Measurements from ENCODE around the gene ATXN1.

The ATXN1 gene

DNA sequence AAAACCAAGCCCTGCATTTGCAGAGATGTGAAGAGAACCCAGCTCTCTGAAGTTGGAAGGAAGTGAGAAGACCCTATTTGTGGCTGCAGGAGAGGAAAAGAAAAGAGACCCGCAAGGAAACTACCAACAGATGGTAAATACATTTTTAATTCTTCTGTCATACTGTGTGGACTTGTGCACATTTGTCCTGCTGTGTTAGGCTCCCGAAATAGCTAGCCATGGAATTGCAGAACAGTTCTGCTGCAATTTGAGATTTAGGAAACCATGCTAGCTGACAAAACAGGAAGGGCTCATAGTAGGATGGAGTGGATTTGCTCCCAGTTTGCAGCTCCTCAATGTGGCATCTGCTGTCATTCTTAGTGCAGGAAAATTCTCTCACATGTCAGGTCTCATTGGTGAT, 12.1 kb upstream of the ATXN1 start:
- no peak for DNase-seq
- TF ChIP-seq GATA1 (IDR thresholded peaks at IDR 0.05; ENCODE audit: low read depth, low read length) (no peak), POLR2A (IDR thresholded peaks at IDR 0.05; ENCODE audit: low read length) (no peak)

DNA sequence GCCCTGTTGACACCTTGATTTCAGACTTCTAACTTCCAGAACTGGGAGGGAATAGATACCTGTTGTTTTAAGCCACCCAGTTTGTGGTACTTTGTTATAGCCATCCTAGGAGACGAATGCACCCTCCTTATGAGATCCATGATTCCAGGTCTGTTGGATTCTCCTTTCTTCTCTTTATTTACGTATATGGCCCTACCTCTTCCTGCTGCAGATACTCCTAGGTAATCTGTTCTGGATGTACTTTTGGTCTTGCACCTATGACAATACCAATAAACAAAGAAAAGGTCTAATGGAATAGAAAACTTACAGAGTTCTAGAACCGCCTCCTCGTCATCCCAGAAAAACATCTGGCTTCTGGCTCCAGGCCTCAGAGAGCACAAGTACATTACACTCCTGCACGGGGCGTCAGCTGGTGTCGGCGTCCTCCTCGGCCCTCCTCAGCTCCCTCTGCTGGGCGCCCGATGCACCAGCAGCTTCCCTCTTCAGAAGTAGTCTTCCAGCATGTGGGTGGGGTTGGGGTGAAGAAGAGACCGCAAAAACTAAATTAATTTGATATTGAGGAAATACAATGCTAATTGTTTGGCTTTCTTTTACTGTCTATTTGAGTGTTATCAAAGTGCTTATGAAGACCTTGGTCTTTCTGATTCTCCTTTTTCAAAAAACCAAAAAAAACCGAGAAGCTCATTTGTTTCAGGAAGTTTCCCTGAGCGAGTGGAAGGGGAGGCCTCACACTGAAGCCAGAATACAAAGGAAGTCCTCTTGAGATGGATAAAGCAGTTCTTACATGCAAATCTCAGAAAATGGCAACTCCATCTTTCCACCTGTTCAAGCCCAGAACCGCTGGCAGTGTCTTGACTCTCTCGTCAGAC, 9.7 kb upstream of the ATXN1 start:
- DNase-seq: peak; percentile 68 to 81
- TF ChIP-seq GATA1 (IDR thresholded peaks at IDR 0.05; ENCODE audit: low read depth, low read length) (no peak), POLR2A (IDR thresholded peaks at IDR 0.05; ENCODE audit: low read length) (no peak)

GRCh38 chr6:16769986-16770376, 8.7 kb upstream of the ATXN1 start:
- no peak for DNase-seq
- TF ChIP-seq POLR2A (IDR thresholded peaks at IDR 0.05; ENCODE audit: low read length) (no peak), GATA1 (IDR thresholded peaks at IDR 0.05; ENCODE audit: low read depth, low read length) (no peak)

DNA sequence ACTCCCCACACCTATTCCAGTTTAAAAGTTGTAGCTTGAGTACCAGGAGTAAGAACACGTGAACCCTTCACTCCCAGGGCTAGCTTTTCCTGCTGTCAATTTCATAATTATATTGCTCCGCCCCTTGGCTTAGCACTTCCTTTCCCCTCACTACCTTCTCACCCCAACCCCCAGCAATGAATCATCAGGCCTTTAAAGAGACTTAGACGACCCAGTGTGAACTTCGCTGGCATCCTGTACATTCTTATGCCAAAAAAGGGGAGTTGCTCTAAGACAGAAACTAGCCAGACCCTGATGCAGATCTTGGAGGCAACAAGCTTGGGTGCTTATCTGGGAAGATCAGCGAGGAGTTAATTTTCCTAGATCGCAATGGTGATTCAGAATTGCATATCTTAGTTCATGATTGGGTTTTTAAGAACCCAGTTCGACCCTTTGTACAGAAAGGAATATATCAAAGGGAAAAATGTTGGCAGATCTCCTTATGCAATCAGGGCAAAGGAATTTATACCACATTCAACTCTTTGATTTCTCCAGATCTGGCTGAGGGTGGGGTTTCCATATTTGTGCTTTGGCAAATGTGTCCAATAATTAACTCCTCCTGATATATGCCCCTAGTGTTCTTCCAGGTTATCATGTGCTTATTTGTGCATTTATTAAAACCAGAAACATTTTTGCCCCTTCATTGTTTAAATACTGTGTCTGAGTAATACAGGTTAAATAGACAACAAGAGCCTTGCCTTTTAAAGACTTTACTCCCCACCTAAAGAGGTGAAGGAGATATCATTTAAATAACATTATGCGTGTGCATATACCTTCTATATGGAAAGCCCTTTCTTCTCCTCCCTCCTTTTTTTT, 8.1 kb upstream of the ATXN1 start:
- no peak for TF ChIP-seq POLR2A (IDR thresholded peaks at IDR 0.05; ENCODE audit: low read length)
- TF ChIP-seq GATA1 (IDR thresholded peaks at IDR 0.05; ENCODE audit: low read depth, low read length): no peak
- DNase-seq: peak in 1 of 2 experiments; percentile 8

GRCh38 chr6:16768477-16768830, 7.2 kb upstream of the ATXN1 start:
- no peak for DNase-seq
- TF ChIP-seq POLR2A (IDR thresholded peaks at IDR 0.05; ENCODE audit: low read length) (no peak), GATA1 (IDR thresholded peaks at IDR 0.05; ENCODE audit: low read depth, low read length) (no peak)

DNA sequence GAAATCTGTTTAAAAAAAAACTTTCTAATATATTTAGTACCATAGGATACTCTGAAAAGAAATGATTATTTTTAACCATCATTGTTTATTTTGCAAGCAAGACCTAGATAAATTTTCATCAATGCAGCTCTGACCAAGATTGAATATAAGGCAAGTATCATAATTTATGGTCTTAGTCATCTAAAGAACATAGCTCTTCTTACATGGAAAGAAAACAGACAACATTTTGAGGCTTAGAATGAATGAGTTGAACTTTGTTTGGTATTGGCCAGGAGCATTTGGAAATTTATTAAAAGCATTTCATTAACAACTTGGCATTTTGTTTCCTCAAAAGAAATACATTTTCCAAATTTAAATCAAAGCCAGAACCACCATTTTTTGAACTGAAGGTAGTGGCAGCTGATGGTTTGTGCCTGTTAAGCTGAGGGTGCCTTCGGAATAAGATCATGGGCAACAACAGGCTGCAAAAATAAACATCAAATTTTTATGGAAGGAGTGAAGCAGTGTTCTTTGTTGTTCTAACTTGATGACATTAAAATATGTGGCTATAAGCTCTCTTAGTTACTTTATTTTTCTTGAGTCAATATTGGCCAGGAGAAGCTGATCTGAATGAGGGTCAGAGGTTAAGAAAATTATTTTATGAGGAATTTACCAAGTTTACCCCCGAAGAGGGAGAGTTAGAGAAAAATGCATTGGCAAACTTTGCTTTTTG, 6.7 kb upstream of the ATXN1 start:
- TF ChIP-seq POLR2A (IDR thresholded peaks at IDR 0.05; ENCODE audit: low read length) (no peak), GATA1 (IDR thresholded peaks at IDR 0.05; ENCODE audit: low read depth, low read length) (no peak)
- DNase-seq: no peak

GRCh38 chr6:16766836-16767745, 5.8 kb upstream of the ATXN1 start:
- no peak for DNase-seq
- TF ChIP-seq GATA1 (IDR thresholded peaks at IDR 0.05; ENCODE audit: low read depth, low read length): no peak
- TF ChIP-seq POLR2A (IDR thresholded peaks at IDR 0.05; ENCODE audit: low read length): no peak

- no peak for DNase-seq
- TF ChIP-seq POLR2A (IDR thresholded peaks at IDR 0.05; ENCODE audit: low read length): no peak
- TF ChIP-seq GATA1 (IDR thresholded peaks at IDR 0.05; ENCODE audit: low read depth, low read length): no peak
These were observed 4.8 kb upstream of the ATXN1 start for GRCh38 chr6:16766043-16766536.

DNA sequence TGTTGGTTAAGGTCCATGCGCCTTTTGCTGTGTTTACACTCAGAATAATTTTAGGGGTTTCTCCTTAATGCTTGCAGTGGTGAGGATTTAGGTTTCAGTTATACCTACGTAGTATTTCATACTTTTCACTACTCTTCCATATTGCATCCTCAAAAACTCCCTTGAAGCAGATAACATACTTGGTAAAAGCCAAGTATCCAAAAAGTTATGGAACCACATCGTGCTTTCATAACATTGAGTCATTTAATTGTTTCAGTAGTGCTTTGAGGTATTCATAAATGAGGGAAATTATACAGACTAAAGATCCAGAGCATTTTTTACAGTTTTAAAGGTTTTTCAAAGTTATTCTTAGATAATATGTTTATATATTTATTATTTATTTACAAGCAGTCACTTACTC, 4.0 kb upstream of the ATXN1 start:
- no peak for TF ChIP-seq POLR2A (IDR thresholded peaks at IDR 0.05; ENCODE audit: low read length)
- no peak for TF ChIP-seq GATA1 (IDR thresholded peaks at IDR 0.05; ENCODE audit: low read depth, low read length)
- DNase-seq: no peak

DNA sequence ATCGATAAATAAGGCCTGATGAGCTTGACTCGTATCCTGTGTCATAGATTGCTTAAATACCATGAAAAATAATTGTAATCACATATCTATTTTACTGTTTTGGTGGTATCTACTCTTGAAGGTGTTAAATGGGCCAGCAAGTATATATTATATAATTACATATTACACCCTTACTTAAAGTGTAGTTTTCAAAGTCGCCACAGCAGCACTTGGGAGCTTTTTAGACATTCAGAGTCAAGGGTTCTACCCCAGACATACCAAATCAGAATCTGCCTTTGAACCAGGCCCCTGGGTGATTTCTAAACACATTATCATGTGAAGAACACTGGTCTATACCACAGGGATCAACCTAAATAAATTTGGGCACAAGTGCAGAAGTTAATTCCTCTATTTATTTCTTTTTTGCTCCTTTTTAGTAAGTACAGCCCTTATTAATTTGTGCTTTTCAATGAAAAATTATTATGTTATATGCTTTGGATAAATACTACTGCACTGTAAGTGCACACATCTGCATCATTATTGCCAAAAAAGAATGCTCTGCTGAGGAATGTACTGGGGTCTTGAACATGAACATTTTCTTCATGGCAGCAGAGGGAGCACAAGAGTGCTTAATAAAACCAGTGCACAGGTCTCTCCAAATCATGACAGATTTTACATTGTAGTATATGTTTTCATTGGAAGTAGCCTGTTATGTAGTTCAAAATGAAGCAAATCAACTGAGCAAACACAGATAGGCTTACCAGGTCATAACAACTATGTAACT, 3.1 kb upstream of the ATXN1 start:
- TF ChIP-seq POLR2A (IDR thresholded peaks at IDR 0.05; ENCODE audit: low read length): no peak
- no peak for TF ChIP-seq GATA1 (IDR thresholded peaks at IDR 0.05; ENCODE audit: low read depth, low read length)
- DNase-seq: peak in 1 of 2 experiments; percentile 7

DNA sequence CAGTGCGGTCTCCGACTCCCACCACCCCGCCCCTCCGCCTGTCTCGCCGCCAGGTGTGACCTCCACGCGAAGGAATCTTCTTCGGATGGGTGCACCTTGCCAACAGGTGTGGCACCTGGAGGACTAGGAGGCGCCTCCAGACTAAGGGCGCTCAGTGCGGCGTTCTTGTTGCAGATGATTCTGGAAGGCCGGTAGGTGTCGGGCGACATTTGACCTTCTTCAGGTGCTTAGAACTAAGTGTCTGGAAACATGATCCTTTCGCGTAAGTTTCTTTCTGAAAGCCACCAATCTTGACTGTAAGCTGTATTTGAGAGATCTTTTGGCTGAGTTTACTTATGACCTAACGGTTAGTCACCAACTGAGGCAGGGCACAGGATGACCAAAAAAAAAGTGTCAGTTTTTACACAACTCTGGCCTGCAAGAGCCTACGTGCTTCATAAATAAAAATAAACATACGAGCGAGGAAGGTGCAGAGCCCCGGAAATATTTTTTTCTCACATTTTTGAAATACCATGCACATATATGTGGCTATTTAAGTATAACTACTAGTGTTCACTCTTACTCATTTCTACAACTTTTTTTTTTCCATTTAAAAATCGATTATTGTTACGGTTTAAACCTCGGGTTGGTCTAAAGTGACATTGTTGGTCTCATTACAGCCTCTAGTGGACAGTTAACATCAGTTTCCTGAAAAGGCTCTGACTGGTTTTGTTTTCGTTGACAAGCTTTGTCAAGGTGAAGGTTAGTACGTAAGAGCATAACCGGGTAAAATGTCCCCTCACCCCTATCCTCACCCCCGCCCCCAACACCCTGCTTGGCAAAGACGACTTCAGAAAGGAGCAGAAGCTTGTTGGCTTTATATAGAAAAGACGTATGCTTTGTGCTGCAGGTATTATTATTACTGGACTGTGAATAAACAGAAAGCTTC, 1.6 kb upstream of the ATXN1 start:
- peak; percentile 40 to 42 for DNase-seq

More for the DNA sequence above, 1.6 kb upstream of the ATXN1 start:
- TF ChIP-seq GATA1 (IDR thresholded peaks at IDR 0.05; ENCODE audit: low read depth, low read length): no peak
- TF ChIP-seq POLR2A (IDR thresholded peaks at IDR 0.05; ENCODE audit: low read length): no peak
